GM06990 (cell line): ENCODE data around the gene CCNC.

Experiments used
- DNase-seq: peaks from one replicate; pipeline ENCODE4 v3.0.0-alpha.2; 2011; ENCODE audit not compliant: insufficient read length; ENCODE audit errors: extremely low read depth
- H3K27me3 ChIP-seq: replicated peaks from 2 replicates; pipeline ENCODE4 v1.6.0; 2011; ENCODE audit warnings: low read length; ENCODE audit not compliant: control insufficient read depth, insufficient read depth
- H3K36me3 ChIP-seq: 2 replicates; pipeline ENCODE4 v1.5.1; 2011; ENCODE audit warnings: low read length; ENCODE audit not compliant: control insufficient read depth, insufficient read depth
- H3K4me3 ChIP-seq: replicated peaks from 2 replicates; pipeline ENCODE4 v1.5.1; 2011; ENCODE audit warnings: low read depth, mild to moderate bottlenecking, control low read depth, low read length
- CTCF ChIP-seq: IDR thresholded peaks from 2 replicates; pipeline ENCODE4 v1.5.1; 2011; ENCODE audit warnings: low read length, control low read depth, mild to moderate bottlenecking, inconsistent platforms; ENCODE audit not compliant: insufficient read depth, poor library complexity, severe bottlenecking

CCNC gene

DNA sequence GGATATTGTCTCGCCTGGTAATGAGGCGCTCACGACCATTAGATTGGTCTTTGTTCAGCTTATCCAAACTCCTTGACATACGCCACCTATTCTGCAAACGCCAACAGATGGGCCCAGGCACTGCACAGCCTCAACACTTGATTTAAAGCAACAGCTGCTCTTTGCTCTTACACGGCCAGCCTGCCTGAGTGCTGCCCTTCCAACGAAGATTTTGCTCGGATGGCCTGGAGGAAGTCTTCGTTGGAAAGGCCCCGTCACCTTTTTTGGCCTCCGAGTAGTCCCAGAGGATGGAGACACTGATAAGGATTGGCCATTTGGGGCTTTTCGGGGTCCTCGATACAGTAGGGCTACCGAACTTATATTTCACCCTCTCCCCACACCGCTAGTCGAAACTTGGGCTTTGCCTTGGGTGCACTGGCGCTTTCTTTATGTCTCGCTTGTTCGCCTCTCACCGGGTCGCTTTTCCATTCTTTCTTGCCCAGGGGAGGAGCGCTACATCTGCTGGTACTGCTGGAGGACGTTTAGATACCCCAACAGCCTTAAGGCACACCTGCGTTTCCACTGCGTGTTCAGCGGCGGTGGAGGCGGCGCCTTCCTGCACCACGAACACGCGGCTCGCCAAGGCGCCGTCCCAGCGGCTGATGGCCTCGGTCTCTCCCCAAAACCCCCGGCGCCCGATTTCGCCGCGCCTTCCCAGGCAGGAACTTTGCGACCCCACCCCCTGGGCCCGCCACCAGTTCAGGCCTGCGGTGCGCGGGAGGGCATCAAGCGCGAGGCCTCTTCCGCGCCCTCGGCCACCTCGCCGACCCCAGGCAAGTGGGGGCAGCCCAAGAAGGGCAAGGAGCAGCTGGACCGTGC, 44.3 kb upstream of the CCNC start:
- DNase-seq = no peak
- Histone ChIP-seq H3K36me3 (no peaks in the 10 kb centered on the region), H3K4me3 (no peak overlapping the region), H3K27me3 (no peaks in the 10 kb centered on the region)
- no peak for TF ChIP-seq CTCF

DNA sequence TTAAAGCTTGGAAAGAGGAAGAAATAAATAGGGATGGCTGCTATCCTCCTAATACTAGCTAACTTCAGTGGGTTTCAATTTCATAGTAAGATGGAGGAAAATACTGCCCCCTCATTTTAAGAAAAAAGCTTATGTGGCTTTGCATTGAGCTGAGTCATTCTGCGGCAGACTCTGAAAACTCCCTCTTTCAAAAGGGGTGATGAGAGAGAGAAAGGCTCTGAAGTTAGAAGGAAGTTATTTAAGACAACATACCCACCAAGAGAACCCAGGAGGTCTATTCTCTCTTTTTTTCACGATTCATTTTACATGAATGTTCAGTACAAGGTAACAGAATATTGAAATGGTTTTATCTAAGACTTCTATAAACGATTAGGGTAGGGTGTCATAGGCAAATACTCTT, 42.7 kb upstream of the CCNC start:
- Histone ChIP-seq H3K27me3 (no peaks in the 10 kb centered on the region), H3K4me3 (no peak overlapping the region), H3K36me3 (no peaks in the 10 kb centered on the region)
- DNase-seq = no peak
- no peak for TF ChIP-seq CTCF

GRCh38 chr6:99609905-99610489, 41.5 kb upstream of the CCNC start:
- no peaks in the 10 kb centered on the region for H3K36me3 ChIP-seq
- no peak for TF ChIP-seq CTCF
- H3K27me3 ChIP-seq = peaks cover 4% of the 10 kb centered on the region
- no peak overlapping the region for H3K4me3 ChIP-seq
- no peak for DNase-seq

DNA sequence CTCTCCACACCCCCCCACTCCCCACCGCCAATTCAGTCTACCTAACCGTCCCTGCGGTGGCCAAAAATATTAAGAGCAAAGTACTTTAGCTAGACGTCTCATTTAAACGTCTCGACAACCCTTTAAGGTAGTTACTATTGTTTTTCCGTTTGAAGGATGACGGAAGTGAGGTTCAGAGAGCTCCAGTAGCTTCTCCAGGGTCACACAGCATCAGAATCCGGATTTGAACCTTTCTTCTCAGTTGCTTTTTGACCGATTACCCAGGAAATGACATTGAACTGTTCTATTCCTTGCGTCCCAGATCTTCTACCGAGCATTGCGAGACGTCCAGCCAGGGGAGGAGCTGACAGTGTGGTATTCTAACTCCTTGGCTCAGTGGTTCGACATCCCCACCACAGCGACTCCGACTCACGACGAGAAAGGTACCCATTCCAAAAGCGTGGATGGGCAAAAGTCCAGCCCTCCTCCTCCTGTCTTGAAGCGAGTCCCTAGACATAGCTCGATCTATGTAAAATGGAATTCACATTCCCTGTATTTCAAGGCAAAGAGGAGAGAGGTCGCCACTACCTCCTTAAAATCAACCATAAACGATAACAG, 40.5 kb upstream of the CCNC start:
- peaks cover 4% of the 10 kb centered on the region for H3K27me3 ChIP-seq
- TF ChIP-seq CTCF = no peak

GRCh38 chr6:99608059-99608885, 39.8 kb upstream of the CCNC start:
- Histone ChIP-seq H3K4me3 (no peak overlapping the region), H3K27me3 (peaks cover 4% of the 10 kb centered on the region), H3K36me3 (no peaks in the 10 kb centered on the region)
- no peak for TF ChIP-seq CTCF
- DNase-seq = no peak

More for the DNA sequence above, 40.5 kb upstream of the CCNC start:
- H3K4me3 ChIP-seq = no peak overlapping the region
- H3K36me3 ChIP-seq = no peaks in the 10 kb centered on the region
- DNase-seq = no peak
